22Rv1 (cell line): ENCODE measurements around the gene CPTP.

Experiments used
- CTCF ChIP-seq: fragments of 450-650 bp; IDR thresholded peaks from 2 replicates; pipeline ENCODE4 v1.5.1; 2017; ENCODE audit warnings: mild to moderate bottlenecking
- ZFX ChIP-seq: fragments of 450-650 bp; IDR thresholded peaks from 2 replicates; pipeline ENCODE4 v1.6.1; 2017; ENCODE audit warnings: antibody characterized with exemption, borderline replicate concordance

- TF ChIP-seq CTCF (no peak), ZFX (no peak)
Observed at GRCh38 chr1:1275836-1276235, 48.8 kb upstream of the CPTP start.
